ENCODE data around the gene SLC1A7.

Gene SLC1A7

GRCh38 chr1:53116933-53117600 is 25.4 kb downstream of the SLC1A7 start:
- no peak for TF ChIP-seq EZH2phosphoT487 (IDR thresholded peaks at IDR 0.05; ENCODE audit: borderline replicate concordance, low read length)
- no peak for TF ChIP-seq CTCF (IDR thresholded peaks at IDR 0.05; ENCODE audit: low read depth, low read length, poor library complexity, severe bottlenecking)
- no peaks in the 10 kb centered on the region for H3K79me2 ChIP-seq (ENCODE audit: control insufficient read depth, low read length)
- no peaks in the 10 kb centered on the region for H3K4me1 ChIP-seq (ENCODE audit: control insufficient read depth, low read length)
- H3K27ac ChIP-seq (ENCODE audit: low read depth, low read length), result no peak overlapping the region
- H4K20me1 ChIP-seq (ENCODE audit: control insufficient read depth, insufficient read depth, low read depth, low read length), result no peaks in the 10 kb centered on the region
- no peak overlapping the region for H3K4me3 ChIP-seq (ENCODE audit: low read length)
- no peaks in the 10 kb centered on the region for H3K9me3 ChIP-seq (ENCODE audit: control insufficient read depth, insufficient read depth, low read length)
- no peaks in the 10 kb centered on the region for H3K36me3 ChIP-seq (ENCODE audit: control insufficient read depth, low read length)
- H3K27me3 ChIP-seq (ENCODE audit: control insufficient read depth, low read length), result no peaks in the 10 kb centered on the region
- H3K9me2 ChIP-seq (replicated peaks; ENCODE audit: control insufficient read depth, low read length), result no peaks in the 10 kb centered on the region
- no peaks in the 10 kb centered on the region for H3F3A ChIP-seq (ENCODE audit: control insufficient read depth, insufficient read depth)
- H3K4me2 ChIP-seq (ENCODE audit: low read length), result no peak overlapping the region

GRCh38 chr1:53116307-53116810 is 26.1 kb downstream of the SLC1A7 start:
- no peaks in the 10 kb centered on the region for H3K9me3 ChIP-seq (ENCODE audit: control insufficient read depth, insufficient read depth, low read length)
- no peaks in the 10 kb centered on the region for H3K9me2 ChIP-seq (replicated peaks; ENCODE audit: control insufficient read depth, low read length)
- H3F3A ChIP-seq (ENCODE audit: control insufficient read depth, insufficient read depth), result no peaks in the 10 kb centered on the region
- H3K79me2 ChIP-seq (ENCODE audit: control insufficient read depth, low read length), result no peaks in the 10 kb centered on the region
- no peak for TF ChIP-seq CTCF (IDR thresholded peaks at IDR 0.05; ENCODE audit: low read depth, low read length, poor library complexity, severe bottlenecking)
- no peak for TF ChIP-seq EZH2phosphoT487 (IDR thresholded peaks at IDR 0.05; ENCODE audit: borderline replicate concordance, low read length)
- no peaks in the 10 kb centered on the region for H3K4me1 ChIP-seq (ENCODE audit: control insufficient read depth, low read length)
- H4K20me1 ChIP-seq (ENCODE audit: control insufficient read depth, insufficient read depth, low read depth, low read length), result no peaks in the 10 kb centered on the region
- no peak overlapping the region for H3K27ac ChIP-seq (ENCODE audit: low read depth, low read length)
- no peak overlapping the region for H3K4me3 ChIP-seq (ENCODE audit: low read length)
- H3K36me3 ChIP-seq (ENCODE audit: control insufficient read depth, low read length), result no peaks in the 10 kb centered on the region
- no peaks in the 10 kb centered on the region for H3K27me3 ChIP-seq (ENCODE audit: control insufficient read depth, low read length)
- H3K4me2 ChIP-seq (ENCODE audit: low read length), result no peak overlapping the region

GRCh38 chr1:53115403-53116306 is 26.8 kb downstream of the SLC1A7 start:
- Histone ChIP-seq H3K36me3 (ENCODE audit: control insufficient read depth, low read length) (no peaks in the 10 kb centered on the region), H3K4me2 (ENCODE audit: low read length) (no peak overlapping the region), H3K4me3 (ENCODE audit: low read length) (no peak overlapping the region), H3K9me3 (ENCODE audit: control insufficient read depth, insufficient read depth, low read length) (no peaks in the 10 kb centered on the region), H3F3A (ENCODE audit: control insufficient read depth, insufficient read depth) (no peaks in the 10 kb centered on the region), H4K20me1 (ENCODE audit: control insufficient read depth, insufficient read depth, low read depth, low read length) (no peaks in the 10 kb centered on the region), H3K79me2 (ENCODE audit: control insufficient read depth, low read length) (no peaks in the 10 kb centered on the region), H3K27ac (ENCODE audit: low read depth, low read length) (no peak overlapping the region), H3K27me3 (ENCODE audit: control insufficient read depth, low read length) (no peaks in the 10 kb centered on the region), H3K9me2 (replicated peaks; ENCODE audit: control insufficient read depth, low read length) (no peaks in the 10 kb centered on the region), H3K4me1 (ENCODE audit: control insufficient read depth, low read length) (no peaks in the 10 kb centered on the region)
- TF ChIP-seq EZH2phosphoT487 (IDR thresholded peaks at IDR 0.05; ENCODE audit: borderline replicate concordance, low read length), result no peak
- TF ChIP-seq CTCF (IDR thresholded peaks at IDR 0.05; ENCODE audit: low read depth, low read length, poor library complexity, severe bottlenecking), result no peak
